AG09309 (cell line): ENCODE data around the gene LHFPL3.
"Not testable (repeated sequence)": the region's sequence is repeated elsewhere in the genome, so short reads cannot be mapped to it uniquely, and the experiment has no call there.

Experiments
- DNase-seq: peaks from one replicate; pipeline ENCODE4 v3.0.0-alpha.2; 2010; ENCODE audit warnings: low read depth
- H3K4me3 ChIP-seq: 2 replicates; pipeline ENCODE4 v1.5.1; 2011; ENCODE audit warnings: mild to moderate bottlenecking, low read depth, low read length, moderate library complexity; ENCODE audit not compliant: control insufficient read depth
- TF ChIP-seq, protein P1 (sequence below): IDR thresholded peaks from 2 replicates; pipeline ENCODE4 v1.5.1; 2011; ENCODE audit warnings: mild to moderate bottlenecking, low read depth, low read length, inconsistent platforms; ENCODE audit not compliant: insufficient read depth, control insufficient read depth; ENCODE audit errors: missing control alignments

Gene LHFPL3

DNA sequence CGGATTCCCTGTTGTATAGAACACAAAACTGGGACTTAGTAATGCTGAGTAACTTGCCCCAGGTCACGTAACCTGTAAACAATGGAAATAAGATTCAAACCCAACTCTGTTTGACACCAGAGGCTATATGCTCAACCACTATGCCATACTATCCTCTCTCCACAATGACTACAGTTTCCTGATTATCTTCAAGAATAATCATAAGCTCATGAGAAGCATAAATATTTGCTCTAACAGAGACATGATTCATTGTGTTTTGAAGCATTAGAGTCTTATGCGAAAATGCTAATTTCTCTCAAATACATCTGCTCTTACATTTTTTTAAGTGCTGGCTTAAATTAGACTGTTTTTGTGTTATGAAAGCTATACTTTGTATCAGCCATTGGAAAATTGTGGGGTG, 241.3 kb downstream of the LHFPL3 start:
- DNase-seq: no peak

DNA sequence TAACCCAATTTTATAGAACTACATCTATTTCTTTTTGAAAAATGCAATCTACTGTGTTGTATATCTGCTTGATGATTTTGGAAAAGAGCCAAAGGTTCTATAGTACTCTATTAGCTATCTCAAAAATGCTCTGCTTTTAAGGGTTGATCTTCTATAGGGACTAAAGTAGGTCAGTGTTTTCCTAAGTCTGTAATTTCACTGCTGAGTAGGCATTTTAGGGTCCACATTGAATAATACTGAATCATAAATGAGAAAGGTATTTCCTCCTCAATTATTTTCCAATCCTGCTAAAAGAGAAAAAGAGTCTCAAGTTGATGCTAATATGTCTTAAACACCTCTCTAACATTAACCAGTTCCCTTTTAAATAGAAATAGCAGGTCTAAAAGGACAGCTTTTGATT, 244.2 kb downstream of the LHFPL3 start:
- TF ChIP-seq, protein P1, sequence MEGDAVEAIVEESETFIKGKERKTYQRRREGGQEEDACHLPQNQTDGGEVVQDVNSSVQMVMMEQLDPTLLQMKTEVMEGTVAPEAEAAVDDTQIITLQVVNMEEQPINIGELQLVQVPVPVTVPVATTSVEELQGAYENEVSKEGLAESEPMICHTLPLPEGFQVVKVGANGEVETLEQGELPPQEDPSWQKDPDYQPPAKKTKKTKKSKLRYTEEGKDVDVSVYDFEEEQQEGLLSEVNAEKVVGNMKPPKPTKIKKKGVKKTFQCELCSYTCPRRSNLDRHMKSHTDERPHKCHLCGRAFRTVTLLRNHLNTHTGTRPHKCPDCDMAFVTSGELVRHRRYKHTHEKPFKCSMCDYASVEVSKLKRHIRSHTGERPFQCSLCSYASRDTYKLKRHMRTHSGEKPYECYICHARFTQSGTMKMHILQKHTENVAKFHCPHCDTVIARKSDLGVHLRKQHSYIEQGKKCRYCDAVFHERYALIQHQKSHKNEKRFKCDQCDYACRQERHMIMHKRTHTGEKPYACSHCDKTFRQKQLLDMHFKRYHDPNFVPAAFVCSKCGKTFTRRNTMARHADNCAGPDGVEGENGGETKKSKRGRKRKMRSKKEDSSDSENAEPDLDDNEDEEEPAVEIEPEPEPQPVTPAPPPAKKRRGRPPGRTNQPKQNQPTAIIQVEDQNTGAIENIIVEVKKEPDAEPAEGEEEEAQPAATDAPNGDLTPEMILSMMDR: no peak
- no peak for DNase-seq

More for the DNA sequence above, 241.3 kb downstream of the LHFPL3 start:
- TF ChIP-seq, protein P1: no peak
- no peak overlapping the region for H3K4me3 ChIP-seq

DNA sequence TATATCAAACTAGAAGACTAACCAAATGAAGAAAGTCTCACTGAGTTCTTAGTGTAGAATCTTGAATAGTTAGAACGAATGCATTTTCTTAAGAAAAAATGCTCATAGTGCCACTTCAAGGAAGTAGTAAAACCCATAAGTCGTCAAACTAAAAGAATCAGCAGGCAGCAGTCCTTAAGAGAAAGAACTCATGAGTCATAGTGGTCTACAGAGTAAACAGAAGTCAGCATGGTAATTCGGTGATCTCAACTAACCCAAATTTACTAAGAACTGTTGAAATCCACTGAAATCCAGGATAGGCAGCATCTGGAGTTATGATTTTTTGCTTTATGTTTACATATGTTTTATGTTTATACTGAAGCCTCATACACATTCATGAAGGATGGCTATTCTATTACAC, 256.2 kb downstream of the LHFPL3 start:
- TF ChIP-seq, protein P1: no peak
- DNase-seq: no peak
- no peak overlapping the region for H3K4me3 ChIP-seq

More for the DNA sequence above, 244.2 kb downstream of the LHFPL3 start:
- H3K4me3 ChIP-seq: no peak overlapping the region

DNA sequence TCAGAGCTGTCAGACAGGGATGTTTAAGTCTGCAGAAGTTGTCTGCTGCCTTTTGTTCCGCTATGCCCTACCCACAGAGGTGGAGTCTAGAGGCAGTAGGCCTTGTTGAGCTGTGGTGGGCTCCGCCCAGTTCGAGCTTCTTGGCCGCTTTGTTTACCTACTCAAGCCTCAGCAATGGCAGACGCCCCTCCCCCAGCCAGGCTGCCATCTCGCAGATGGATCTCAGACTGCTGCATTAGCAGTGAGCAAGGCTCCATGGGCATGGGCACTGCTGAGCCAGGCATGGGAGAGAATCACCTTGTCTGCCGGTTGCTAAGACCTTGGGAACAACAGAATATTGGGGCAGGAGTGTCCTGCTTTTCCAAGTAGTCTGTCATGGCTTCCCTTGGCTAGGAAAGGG, 267.2 kb downstream of the LHFPL3 start:
- DNase-seq, H3K4me3 ChIP-seq: not testable (repeated sequence)

DNA sequence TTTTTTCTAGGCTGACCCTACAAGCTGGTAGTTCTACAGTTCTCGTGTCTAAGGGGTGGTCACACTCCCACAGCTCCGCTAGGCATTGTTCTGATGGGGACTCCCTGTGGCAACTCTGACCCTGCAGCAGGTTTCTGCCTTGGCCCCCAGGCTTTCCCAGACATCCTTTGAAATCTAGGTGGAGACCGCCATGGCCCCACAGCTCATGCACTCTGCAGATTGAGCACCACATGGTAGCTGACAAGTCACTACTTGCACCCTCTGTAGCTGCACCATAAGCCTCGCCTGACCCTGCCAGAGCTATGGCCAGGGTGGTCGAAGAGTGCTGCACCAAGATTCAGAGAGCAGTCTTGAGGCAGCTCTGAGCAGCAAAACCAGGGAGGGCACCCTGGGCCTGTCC, 275.6 kb downstream of the LHFPL3 start:
- DNase-seq: no peak
- TF ChIP-seq, protein P1: no peak
- no peak overlapping the region for H3K4me3 ChIP-seq

DNA sequence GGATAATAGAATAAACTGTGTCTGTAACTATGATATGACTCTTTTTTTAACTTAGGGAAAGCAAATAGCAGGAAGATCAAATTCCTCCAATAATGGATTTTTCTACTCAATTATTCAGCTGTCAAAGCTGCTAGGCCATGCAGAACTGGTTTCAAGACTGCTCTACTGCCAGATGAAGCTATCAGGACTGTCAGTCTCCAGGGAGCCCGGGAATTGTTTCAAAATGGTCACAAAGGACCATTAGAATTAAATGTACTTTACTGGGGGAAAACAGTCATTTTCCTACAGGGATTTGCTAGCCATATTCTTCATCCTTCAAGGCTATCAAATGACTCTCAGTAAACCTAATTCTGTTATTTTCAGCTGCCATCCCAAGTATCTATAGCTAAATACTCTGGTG, 276.3 kb downstream of the LHFPL3 start:
- TF ChIP-seq, protein P1: no peak
- DNase-seq: no peak
- no peak overlapping the region for H3K4me3 ChIP-seq

DNA sequence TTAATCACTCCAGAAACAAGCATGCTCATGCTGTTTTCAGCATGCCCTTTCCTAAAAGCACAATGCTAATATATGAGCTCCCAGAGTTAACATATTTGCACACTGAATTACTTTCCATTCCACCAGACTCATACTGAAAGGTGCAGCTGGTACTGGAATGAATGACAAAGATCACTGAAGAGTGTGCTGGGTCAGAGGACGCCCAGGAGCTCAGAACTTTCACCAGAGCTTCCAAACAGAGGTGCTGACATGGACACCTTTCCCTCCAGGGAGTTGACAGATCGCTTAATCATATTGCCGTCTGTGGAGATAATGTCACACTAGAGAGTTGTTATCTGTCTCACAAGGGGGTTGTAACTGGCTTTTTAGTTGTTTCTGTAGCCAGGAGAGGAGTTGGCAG, 292.9 kb downstream of the LHFPL3 start:
- no peak for DNase-seq
- TF ChIP-seq, protein P1: no peak
- H3K4me3 ChIP-seq: no peak overlapping the region

DNA sequence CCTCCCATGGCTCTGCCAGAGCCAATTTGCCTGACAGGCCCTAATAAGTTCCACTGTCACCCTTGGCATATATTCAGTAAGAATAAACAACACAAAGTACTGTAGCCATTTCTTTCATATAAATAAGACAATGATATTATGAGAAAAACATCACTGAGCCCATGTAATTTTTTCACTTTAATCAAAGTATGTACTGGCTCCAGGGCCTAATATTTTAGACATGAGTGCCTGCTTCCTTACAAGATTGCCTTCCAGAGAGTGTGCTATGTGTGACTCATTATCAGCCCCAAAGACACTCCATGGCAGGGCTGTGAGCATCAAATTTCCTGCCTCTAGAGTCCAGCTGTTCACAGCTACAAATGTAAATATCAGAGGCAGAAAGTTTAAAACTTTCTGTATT, 297.6 kb downstream of the LHFPL3 start:
- no peak for DNase-seq
- TF ChIP-seq, protein P1: no peak
- no peak overlapping the region for H3K4me3 ChIP-seq
